Stimulated activated naive CD8-positive, alpha-beta T cell treated with anti-CD3 and anti-CD28 coated beads, Interleukin-15, amount 100 ng/mL, for 72 hours (primary cell): ENCODE results near the gene TSPAN4.

Experiments
- ATAC-seq: fragments of 150-1000 bp; cut with Tn5 transposase; 2 replicates; pipeline ENCODE4 v1.10.0; 2021; ENCODE audit warnings: mild to moderate bottlenecking, moderate library complexity
- DNase-seq, 2 donors: peaks; one replicate each; pipeline ENCODE4 v3.0.0; 2021 to 2022
- H3K27ac Mint-ChIP-seq, 2 donors: one replicate each; pipeline ENCODE4 v1.8.0; 2022; ENCODE audit warnings: mild to moderate bottlenecking in 2 of 2, mixed read lengths in 2 of 2, moderate library complexity in 2 of 2
- H3K27me3 Mint-ChIP-seq: one replicate; pipeline ENCODE4 v1.8.0; 2022; ENCODE audit warnings: mixed read lengths
- H3K4me1 Mint-ChIP-seq: one replicate; pipeline ENCODE4 v1.8.0; 2022; ENCODE audit warnings: mild to moderate bottlenecking, mixed read lengths
- H3K4me3 Mint-ChIP-seq, 2 donors: one replicate each; pipeline ENCODE4 v1.8.0; 2022; ENCODE audit warnings: mild to moderate bottlenecking in 2 of 2, mixed read lengths in 2 of 2, moderate library complexity in 1 of 2
- H3K9me3 Mint-ChIP-seq, 2 donors: one replicate each; pipeline ENCODE4 v1.8.0; 2022; ENCODE audit warnings: mixed read lengths in 2 of 2

TSPAN4 gene

GRCh38 chr11:836274-836673 is 6.4 kb upstream of the TSPAN4 start:
- Mint-ChIP-seq H3K27ac (no peak overlapping the region), H3K9me3 (no peaks in the 10 kb centered on the region), H3K4me3 (no peak overlapping the region), H3K27me3 (peaks cover 13% of the 10 kb centered on the region), H3K4me1 (peaks cover 78% of the 10 kb centered on the region)
- DNase-seq (no peak), ATAC-seq (no peak)

- ATAC-seq (no peak), DNase-seq (no peak)
- Mint-ChIP-seq H3K4me3 (no peak overlapping the region), H3K27me3 (peaks cover 9% of the 10 kb centered on the region), H3K27ac (no peak overlapping the region), H3K4me1 (peaks cover 76% of the 10 kb centered on the region), H3K9me3 (no peaks in the 10 kb centered on the region)
Measured at GRCh38 chr11:836700-837099, 6.0 kb upstream of the TSPAN4 start.

GRCh38 chr11:837189-837989 is 5.3 kb upstream of the TSPAN4 start:
- H3K9me3 Mint-ChIP-seq = no peaks in the 10 kb centered on the region
- peaks cover 2% of the 10 kb centered on the region for H3K27me3 Mint-ChIP-seq
- DNase-seq (no peak), ATAC-seq (no peak)
- H3K4me3 Mint-ChIP-seq = no peak overlapping the region
- H3K27ac Mint-ChIP-seq = no peak overlapping the region
- H3K4me1 Mint-ChIP-seq = peaks cover 69% of the 10 kb centered on the region

- no peaks in the 10 kb centered on the region for H3K9me3 Mint-ChIP-seq
- no peaks in the 10 kb centered on the region for H3K27me3 Mint-ChIP-seq
- H3K4me1 Mint-ChIP-seq = peaks cover 68% of the 10 kb centered on the region
- DNase-seq (no peak), ATAC-seq (no peak)
- no peak overlapping the region for H3K4me3 Mint-ChIP-seq
- no peak overlapping the region for H3K27ac Mint-ChIP-seq
Measured at GRCh38 chr11:837990-838307, 4.7 kb upstream of the TSPAN4 start.

GRCh38 chr11:838441-839279 is 4.0 kb upstream of the TSPAN4 start:
- H3K4me1 Mint-ChIP-seq = peaks cover 70% of the 10 kb centered on the region
- DNase-seq (no peak), ATAC-seq (no peak)
- H3K9me3 Mint-ChIP-seq = no peaks in the 10 kb centered on the region
- no peak overlapping the region for H3K27ac Mint-ChIP-seq
- H3K4me3 Mint-ChIP-seq = no peak overlapping the region
- H3K27me3 Mint-ChIP-seq = no peaks in the 10 kb centered on the region

- H3K27ac Mint-ChIP-seq = peak overlapping the region in 1 of 2 donors; percentile 83
- no peaks in the 10 kb centered on the region for H3K9me3 Mint-ChIP-seq
- H3K4me1 Mint-ChIP-seq = peaks cover 70% of the 10 kb centered on the region
- ATAC-seq (no peak), DNase-seq (no peak)
- H3K27me3 Mint-ChIP-seq = no peaks in the 10 kb centered on the region
- H3K4me3 Mint-ChIP-seq = no peak overlapping the region
Measured at GRCh38 chr11:839280-839623, 3.4 kb upstream of the TSPAN4 start.

GRCh38 chr11:839875-840617 is 2.6 kb upstream of the TSPAN4 start:
- H3K9me3 Mint-ChIP-seq = no peaks in the 10 kb centered on the region
- ATAC-seq = no peak
- H3K4me3 Mint-ChIP-seq = peak overlapping the region in 1 of 2 donors; percentile 88
- peaks cover 70% of the 10 kb centered on the region for H3K4me1 Mint-ChIP-seq
- H3K27me3 Mint-ChIP-seq = no peaks in the 10 kb centered on the region
- DNase-seq = no peak
- peak overlapping the region in 1 of 2 donors; percentile 83 for H3K27ac Mint-ChIP-seq

GRCh38 chr11:841981-842369 is 677 bp upstream of the TSPAN4 start:
- Mint-ChIP-seq H3K27me3 (no peaks in the 10 kb centered on the region), H3K27ac (peak overlapping the region; percentile 93 to 95), H3K4me1 (peaks cover 75% of the 10 kb centered on the region), H3K4me3 (peak overlapping the region; percentile 88 to 89), H3K9me3 (no peaks in the 10 kb centered on the region)
- DNase-seq (no peak), ATAC-seq (peak; percentile 41)

- H3K27ac Mint-ChIP-seq = peak overlapping the region; percentile 85
Measured at GRCh38 chr11:843086-843734, 558 bp downstream of the TSPAN4 start.

GRCh38 chr11:843818-844692 is 1.4 kb downstream of the TSPAN4 start:
- H3K9me3 Mint-ChIP-seq = no peaks in the 10 kb centered on the region
- H3K27me3 Mint-ChIP-seq = peaks cover 9% of the 10 kb centered on the region
- peak overlapping the region; percentile 85 for H3K27ac Mint-ChIP-seq
- ATAC-seq (peak; percentile 42), DNase-seq (no peak)
- H3K4me3 Mint-ChIP-seq = peak overlapping the region; percentile 89 to 94
- peaks cover 68% of the 10 kb centered on the region for H3K4me1 Mint-ChIP-seq

More at GRCh38 chr11:843086-843734, 558 bp downstream of the TSPAN4 start:
- H3K4me3 Mint-ChIP-seq = peak overlapping the region; percentile 89 to 94
- H3K27me3 Mint-ChIP-seq = peaks cover under 1% of the 10 kb centered on the region
- no peaks in the 10 kb centered on the region for H3K9me3 Mint-ChIP-seq
- H3K4me1 Mint-ChIP-seq = peaks cover 68% of the 10 kb centered on the region
- DNase-seq (no peak), ATAC-seq (peak; percentile 2)

- peak in 1 of 2 donors; percentile 61 for DNase-seq
- ATAC-seq = peak; percentile 20
- H3K9me3 Mint-ChIP-seq = no peaks in the 10 kb centered on the region
- peak overlapping the region; percentile 59 to 94 for H3K4me3 Mint-ChIP-seq
- H3K4me1 Mint-ChIP-seq = peaks cover 66% of the 10 kb centered on the region
- H3K27ac Mint-ChIP-seq = peak overlapping the region in 1 of 2 donors; percentile 42
- H3K27me3 Mint-ChIP-seq = peaks cover 11% of the 10 kb centered on the region
Measured at GRCh38 chr11:844693-845644, 2.3 kb downstream of the TSPAN4 start.

GRCh38 chr11:845872-846495 is 3.3 kb downstream of the TSPAN4 start:
- peak overlapping the region in 1 of 2 donors; percentile 71 for H3K27ac Mint-ChIP-seq
- H3K9me3 Mint-ChIP-seq = no peaks in the 10 kb centered on the region
- no peak for DNase-seq
- H3K4me3 Mint-ChIP-seq = peak overlapping the region in 1 of 2 donors; percentile 5
- H3K27me3 Mint-ChIP-seq = peaks cover 11% of the 10 kb centered on the region
- H3K4me1 Mint-ChIP-seq = peaks cover 56% of the 10 kb centered on the region
- ATAC-seq = no peak

- H3K9me3 Mint-ChIP-seq = no peaks in the 10 kb centered on the region
- no peak for DNase-seq
- H3K4me3 Mint-ChIP-seq = no peak overlapping the region
- peak overlapping the region in 1 of 2 donors; percentile 71 for H3K27ac Mint-ChIP-seq
- peaks cover 50% of the 10 kb centered on the region for H3K4me1 Mint-ChIP-seq
- no peak for ATAC-seq
- H3K27me3 Mint-ChIP-seq = peaks cover 11% of the 10 kb centered on the region
Measured at GRCh38 chr11:846496-847098, 3.9 kb downstream of the TSPAN4 start.
